HepG2 (cell line): ENCODE data around the gene TIMM44.

Experiments used
- FOXP1 ChIP-seq, 2 experiments: fragments of 450-650 bp in 1 of 2; IDR thresholded peaks; 2 replicates each; pipeline ENCODE4 v1.6.1; 2017 to 2018; ENCODE audit warnings: antibody characterized with exemption in 1 of 2
- HOXA9 ChIP-seq: sonication (generic); formaldehyde crosslinking; IDR thresholded peaks from 2 replicates; pipeline ENCODE4 v1.8.1; 2022; ENCODE audit warnings: missing genetic modification reagents, mild to moderate bottlenecking, moderate library complexity, borderline replicate concordance
- NFRKB ChIP-seq: fragments of 450-650 bp; IDR thresholded peaks from 2 replicates; pipeline ENCODE4 v1.6.1; 2017
- POLR2A ChIP-seq, 2 experiments: IDR thresholded peaks; 2 replicates each; pipeline ENCODE4 v1.6.1; 2011; ENCODE audit warnings: low read depth in 2 of 2, low read length in 2 of 2, mild to moderate bottlenecking in 1 of 2, moderate library complexity in 1 of 2; ENCODE audit not compliant: insufficient read depth in 1 of 2
- POLR2AphosphoS5 ChIP-seq: IDR thresholded peaks from 2 replicates; pipeline ENCODE4 v1.6.1; 2012; ENCODE audit warnings: low read depth, low read length
- RFX1 ChIP-seq: fragments of 450-650 bp; IDR thresholded peaks from 2 replicates; pipeline ENCODE4 v1.6.1; 2017
- SRF ChIP-seq: IDR thresholded peaks from 2 replicates; pipeline ENCODE4 v1.6.1; 2011; ENCODE audit warnings: mild to moderate bottlenecking, low read depth, low read length, moderate library complexity
- SUZ12 ChIP-seq: fragments of 150-350 bp; IDR thresholded peaks from 2 replicates; pipeline ENCODE4 v1.6.1; 2014; ENCODE audit warnings: low read depth, low read length
- TF ChIP-seq, protein P1 (sequence below): sonication (generic); formaldehyde crosslinking; IDR thresholded peaks from 2 replicates; pipeline ENCODE4 v1.5.0; 2020; ENCODE audit warnings: mild to moderate bottlenecking, missing genetic modification reagents, moderate library complexity
- TF ChIP-seq, protein P2 (sequence below): IDR thresholded peaks from 2 replicates; pipeline ENCODE4 v1.6.1; 2016; ENCODE audit warnings: low read depth, control low read depth
- TF ChIP-seq, protein P3 (sequence below): sonication (generic); formaldehyde crosslinking; IDR thresholded peaks from 2 replicates; pipeline ENCODE4 v1.4.0; 2020; ENCODE audit warnings: mild to moderate bottlenecking, missing genetic modification reagents

DNA sequence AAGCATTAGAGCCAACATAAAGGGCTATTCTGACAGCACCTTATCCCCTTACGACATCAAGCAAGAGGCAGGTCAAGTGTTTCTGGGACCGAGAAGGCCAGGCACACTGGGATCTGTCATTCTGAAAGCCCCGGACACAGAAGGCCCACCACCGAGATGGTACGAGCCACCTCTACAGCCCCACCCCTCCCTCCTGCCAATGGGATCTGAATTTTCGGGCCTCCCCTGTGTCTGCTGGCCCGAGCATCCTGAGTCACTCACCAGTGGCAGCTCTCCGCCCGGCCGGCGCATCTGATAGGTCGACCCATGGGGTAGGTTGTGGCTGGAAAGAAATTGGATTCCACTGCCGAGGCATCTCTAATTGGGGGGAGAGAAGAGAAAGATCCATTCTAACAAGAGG, 2.6 kb downstream of the TIMM44 start:
- TF ChIP-seq POLR2AphosphoS5 (no peak), SUZ12 (no peak), POLR2A (IDR thresholded peaks at IDR 0.05; ENCODE audit: insufficient read depth in 1 of 2, low read depth in 2 of 2, low read length in 2 of 2) (no peak), SRF (no peak), HOXA9 (no peak), FOXP1 (IDR thresholded peaks at IDR 0.05) (no peak), FOXP1 (CRISPR knock-in tag; IDR thresholded peaks at IDR 0.05) (no peak), RFX1 (no peak), NFRKB (no peak)
- TF ChIP-seq, protein P1, sequence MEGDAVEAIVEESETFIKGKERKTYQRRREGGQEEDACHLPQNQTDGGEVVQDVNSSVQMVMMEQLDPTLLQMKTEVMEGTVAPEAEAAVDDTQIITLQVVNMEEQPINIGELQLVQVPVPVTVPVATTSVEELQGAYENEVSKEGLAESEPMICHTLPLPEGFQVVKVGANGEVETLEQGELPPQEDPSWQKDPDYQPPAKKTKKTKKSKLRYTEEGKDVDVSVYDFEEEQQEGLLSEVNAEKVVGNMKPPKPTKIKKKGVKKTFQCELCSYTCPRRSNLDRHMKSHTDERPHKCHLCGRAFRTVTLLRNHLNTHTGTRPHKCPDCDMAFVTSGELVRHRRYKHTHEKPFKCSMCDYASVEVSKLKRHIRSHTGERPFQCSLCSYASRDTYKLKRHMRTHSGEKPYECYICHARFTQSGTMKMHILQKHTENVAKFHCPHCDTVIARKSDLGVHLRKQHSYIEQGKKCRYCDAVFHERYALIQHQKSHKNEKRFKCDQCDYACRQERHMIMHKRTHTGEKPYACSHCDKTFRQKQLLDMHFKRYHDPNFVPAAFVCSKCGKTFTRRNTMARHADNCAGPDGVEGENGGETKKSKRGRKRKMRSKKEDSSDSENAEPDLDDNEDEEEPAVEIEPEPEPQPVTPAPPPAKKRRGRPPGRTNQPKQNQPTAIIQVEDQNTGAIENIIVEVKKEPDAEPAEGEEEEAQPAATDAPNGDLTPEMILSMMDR (CRISPR knock-in tag) = no peak
- TF ChIP-seq, protein P2, sequence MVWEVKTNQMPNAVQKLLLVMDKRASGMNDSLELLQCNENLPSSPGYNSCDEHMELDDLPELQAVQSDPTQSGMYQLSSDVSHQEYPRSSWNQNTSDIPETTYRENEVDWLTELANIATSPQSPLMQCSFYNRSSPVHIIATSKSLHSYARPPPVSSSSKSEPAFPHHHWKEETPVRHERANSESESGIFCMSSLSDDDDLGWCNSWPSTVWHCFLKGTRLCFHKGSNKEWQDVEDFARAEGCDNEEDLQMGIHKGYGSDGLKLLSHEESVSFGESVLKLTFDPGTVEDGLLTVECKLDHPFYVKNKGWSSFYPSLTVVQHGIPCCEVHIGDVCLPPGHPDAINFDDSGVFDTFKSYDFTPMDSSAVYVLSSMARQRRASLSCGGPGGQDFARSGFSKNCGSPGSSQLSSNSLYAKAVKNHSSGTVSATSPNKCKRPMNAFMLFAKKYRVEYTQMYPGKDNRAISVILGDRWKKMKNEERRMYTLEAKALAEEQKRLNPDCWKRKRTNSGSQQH = no peak
- TF ChIP-seq, protein P3, sequence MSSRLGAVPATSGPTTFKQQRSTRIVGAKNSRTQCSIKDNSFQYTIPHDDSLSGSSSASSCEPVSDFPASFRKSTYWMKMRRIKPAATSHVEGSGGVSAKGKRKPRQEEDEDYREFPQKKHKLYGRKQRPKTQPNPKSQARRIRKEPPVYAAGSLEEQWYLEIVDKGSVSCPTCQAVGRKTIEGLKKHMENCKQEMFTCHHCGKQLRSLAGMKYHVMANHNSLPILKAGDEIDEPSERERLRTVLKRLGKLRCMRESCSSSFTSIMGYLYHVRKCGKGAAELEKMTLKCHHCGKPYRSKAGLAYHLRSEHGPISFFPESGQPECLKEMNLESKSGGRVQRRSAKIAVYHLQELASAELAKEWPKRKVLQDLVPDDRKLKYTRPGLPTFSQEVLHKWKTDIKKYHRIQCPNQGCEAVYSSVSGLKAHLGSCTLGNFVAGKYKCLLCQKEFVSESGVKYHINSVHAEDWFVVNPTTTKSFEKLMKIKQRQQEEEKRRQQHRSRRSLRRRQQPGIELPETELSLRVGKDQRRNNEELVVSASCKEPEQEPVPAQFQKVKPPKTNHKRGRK (CRISPR knock-in tag) = no peak
